DMS 273 (cell line): Measurements from ENCODE around the gene PPP1R12A.

Experiments used
- DNase-seq: peaks from one replicate; lab custom pipeline; 2025; ENCODE audit not compliant: unreplicated experiment; lab: John Stamatoyannopoulos, UW

PPP1R12A gene

DNA sequence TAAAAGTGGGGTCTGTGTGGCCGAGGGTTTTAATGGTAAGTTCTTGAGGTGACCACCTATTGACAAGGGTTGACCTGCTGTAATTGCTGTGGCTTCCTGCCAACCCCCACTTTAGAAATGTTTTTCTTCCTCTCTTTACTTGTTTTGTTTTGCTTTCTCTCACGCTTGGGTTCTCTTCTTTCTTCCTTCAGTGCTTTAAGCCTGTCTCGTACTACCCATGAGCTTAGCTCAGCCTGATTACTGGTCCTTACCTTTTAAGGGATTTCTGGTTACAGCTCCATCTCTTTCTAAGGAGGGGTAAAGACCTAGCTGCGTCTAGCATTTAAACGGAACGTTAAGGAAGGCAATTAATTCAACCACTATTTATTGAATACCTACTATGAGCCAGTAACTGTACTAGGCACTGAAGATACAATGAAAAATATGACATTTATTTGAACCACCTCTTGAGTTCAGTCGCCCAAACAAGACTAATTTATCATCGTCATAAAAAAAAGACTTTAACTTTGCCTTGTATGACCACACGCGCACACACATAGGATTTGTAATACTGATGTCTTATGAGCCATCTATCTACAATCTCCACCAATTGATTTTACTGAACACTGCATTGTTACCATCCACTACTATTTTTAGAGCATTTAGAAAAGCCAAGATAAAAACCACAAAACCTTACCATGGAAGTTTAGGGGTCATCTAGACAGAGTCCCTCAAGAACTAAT lies 888 bp upstream of the PPP1R12A start:
- DNase-seq: peak; percentile 54

DNA sequence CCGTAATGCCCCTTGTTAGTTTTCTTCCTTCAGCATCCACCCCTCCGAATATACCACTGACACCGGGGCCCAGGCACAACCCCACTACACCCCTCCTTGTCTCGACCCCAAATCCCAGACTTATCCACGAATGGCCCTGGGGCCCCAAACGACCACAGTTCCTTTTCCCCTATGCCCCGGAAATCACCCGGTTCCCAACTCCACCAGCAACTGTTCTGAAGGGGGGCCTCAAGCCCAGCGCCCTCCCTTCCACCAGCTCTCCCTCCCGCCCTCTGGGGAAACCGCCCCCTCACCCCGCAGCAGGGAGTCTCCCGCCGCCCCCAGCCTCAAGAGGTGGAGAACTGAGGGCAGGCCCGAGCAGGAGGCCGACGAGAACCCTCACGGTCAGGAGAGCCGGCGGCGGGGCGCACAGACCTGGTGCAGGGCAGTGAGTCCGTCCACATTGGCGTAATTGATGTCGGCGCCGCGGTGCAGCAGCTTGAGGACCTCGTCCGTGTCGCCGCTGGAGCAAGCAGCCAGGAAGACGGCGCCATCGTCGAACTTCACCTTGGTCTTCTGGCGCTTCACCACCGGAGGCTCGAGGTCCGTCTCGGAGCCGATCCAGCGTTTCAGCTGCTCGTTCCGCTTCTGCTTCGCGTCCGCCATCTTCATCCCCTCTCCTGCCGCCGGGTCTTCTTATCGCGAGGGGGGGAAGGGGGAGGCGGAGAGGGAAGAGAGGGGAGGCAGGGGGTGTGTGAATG lies 446 bp downstream of the PPP1R12A start:
- DNase-seq: peak; percentile 65

DNA sequence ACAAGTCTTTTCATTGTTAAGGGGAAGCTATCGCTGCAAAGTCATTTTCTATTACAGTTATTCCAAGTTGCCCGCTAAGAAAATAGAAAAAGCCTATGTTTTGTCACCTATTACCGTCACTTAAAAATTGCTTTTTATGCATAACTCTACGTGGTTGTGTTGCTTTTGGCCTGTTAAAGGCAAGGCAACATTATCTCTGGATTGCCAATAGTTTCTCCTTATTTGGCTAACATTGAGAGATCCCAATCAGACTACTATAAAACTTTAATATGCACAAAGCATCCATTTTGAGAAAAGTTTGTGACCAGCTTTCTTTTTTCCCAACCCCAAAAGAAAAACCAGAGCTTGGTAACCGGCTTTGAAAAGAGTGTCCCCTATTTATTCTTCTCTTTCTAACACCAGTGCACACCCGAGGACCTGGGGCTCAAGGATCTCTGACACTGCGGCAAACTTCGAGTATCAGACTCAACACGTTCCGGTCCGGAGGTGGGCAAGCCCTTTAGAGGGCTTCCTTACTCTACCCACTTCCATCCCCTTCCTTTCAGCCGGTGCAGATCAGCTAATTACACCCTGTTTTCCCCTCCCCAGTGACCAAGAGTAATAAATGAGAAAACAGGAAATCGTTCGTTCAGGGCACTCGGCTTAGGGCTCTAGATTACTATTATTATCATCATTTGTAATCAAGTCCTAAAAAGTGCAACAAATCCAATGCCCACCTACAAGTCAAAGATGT lies 1.2 kb downstream of the PPP1R12A start:
- DNase-seq: peak; percentile 27

DNA sequence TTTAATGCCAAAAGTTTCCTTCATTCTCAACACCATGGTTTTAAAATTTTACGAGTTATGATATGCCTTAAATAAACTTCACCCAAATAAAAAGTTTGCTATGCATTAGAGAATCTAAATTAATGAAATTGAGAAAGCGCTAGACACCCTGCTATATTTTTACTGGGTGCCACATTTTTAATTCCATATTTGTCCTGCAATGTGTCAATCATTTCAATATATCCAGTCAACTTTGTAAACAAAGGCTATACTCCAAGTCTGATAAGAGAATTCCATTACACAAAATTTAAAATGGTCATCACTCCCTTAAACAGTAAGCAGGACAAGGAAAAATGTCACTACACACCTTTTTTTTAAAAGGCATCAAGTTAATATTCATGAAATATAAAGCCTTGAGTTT lies 1.9 kb downstream of the PPP1R12A start:
- no peak for DNase-seq

DNA sequence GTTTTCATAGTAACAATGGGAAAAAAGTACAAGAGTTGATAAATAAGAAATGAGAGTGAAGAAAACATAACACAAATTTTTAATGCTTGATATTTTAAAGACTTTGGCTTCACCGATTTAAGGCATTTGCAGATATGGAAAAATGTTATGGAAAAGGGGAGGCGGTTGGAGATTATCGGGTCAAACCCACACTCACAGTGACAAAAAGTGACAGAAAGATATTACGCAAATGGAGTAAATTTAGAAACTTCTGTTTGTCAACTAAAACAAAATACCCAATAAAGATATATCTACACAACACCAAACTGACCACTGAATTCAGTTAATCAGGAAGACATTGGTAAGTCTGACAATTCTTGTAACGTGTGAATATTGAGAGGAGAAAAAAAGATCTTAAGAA lies 2.5 kb downstream of the PPP1R12A start:
- no peak for DNase-seq

DNA sequence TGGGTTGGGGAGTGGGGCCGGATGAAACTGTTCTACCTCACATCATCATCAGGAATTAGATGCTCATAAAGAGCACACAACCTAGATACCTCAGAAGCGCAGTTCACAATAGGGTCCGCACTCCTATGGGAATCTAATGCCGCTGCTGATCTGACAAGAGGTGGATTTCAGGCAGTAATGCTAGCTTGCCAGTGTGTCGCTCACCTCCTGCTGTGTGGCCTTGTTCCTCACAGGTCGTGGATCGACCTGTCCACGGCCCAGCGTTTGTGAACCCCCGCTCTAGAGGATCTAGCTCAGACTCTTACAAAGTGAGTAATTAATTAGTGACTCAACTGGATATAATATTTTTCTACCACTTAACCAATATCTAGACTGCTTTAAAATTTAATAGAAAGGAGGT lies 5.8 kb downstream of the PPP1R12A start:
- DNase-seq: no peak

DNA sequence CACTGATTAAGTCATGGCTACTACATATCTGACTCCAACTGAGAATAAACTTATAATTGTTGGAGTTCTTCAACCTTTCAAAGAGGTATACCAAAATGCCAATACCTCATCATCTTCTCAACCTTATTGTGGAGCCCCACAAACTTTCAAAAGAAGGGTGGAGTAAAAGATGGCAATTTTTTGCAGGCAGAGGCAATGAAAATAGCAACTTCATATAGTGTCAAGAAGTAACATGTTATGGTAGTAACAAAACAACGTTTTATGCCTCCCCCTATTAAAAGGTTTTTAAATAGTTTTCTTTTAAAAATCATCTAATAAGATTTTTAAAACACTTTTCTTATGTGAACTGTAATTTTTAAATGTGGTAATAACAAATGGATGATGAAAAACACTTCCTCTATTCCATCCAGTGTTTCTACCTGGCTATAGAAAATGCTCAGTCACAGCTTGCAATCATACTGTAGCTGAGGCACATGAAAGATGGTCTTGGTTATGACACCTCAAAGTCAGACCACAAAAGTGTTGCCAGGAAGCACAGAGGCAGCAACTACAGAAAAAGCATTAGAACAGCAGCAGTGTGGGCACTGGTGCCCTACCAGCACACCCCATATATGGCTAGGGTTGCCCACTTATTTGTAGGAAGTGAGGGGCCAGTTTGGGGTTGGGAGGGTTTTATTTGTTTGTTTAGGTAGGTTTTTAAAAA lies 7.0 kb downstream of the PPP1R12A start:
- DNase-seq: no peak

DNA sequence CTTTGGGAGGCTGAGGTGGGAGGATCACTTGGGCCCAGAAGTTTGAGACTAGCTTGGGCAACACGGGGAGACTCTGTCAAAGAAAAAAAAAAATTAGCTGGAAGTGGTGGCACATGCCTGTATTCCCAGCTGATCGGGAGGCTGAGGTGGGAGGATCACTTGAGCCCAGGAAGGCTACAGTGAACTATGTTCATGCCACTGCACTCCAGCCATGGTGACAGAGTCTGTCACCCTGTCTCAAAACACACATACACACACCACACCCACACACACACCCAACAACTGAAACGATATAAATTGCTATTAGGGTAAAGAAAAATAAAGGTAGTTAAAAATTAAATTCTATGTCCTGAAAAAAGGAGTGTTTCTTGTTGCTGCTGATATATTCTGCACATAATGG lies 7.9 kb downstream of the PPP1R12A start:
- no peak for DNase-seq

DNA sequence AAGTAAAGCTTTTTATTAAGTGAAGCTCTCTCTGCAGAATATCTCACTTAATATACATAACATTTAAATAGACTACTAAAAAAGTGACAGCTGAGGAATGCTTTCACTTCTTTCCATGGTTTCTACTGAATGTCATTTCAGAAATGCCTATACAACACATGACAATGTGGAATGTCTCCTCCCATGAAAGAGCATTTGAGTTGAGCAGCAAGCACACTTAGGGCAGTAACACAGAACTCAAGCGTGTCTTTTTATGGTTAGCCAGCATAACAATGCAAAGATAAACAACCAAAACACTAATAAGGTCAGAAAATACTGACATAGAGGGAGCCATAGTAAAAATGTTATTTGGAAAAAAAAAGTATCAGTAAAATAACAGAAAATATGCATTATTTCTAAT lies 9.4 kb downstream of the PPP1R12A start:
- DNase-seq: no peak

DNA sequence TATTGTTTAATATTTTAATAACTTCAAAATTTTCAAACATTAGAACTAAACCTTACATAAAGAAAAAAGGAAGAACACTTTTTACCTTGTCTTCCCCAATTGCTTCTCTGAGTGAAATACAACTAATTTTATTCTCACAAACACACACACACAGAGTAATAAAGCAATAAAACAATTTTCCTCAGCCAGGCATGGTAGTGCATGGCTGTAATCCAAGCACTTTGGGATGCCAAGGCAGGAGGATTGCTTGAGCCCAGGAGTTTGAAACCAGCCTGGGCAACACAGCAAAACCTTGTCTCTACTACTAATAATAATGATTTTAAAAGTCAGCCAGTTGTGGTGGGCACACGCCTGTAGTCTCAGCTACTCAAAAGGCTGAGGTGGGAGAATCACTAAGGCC lies 13.1 kb downstream of the PPP1R12A start:
- no peak for DNase-seq

DNA sequence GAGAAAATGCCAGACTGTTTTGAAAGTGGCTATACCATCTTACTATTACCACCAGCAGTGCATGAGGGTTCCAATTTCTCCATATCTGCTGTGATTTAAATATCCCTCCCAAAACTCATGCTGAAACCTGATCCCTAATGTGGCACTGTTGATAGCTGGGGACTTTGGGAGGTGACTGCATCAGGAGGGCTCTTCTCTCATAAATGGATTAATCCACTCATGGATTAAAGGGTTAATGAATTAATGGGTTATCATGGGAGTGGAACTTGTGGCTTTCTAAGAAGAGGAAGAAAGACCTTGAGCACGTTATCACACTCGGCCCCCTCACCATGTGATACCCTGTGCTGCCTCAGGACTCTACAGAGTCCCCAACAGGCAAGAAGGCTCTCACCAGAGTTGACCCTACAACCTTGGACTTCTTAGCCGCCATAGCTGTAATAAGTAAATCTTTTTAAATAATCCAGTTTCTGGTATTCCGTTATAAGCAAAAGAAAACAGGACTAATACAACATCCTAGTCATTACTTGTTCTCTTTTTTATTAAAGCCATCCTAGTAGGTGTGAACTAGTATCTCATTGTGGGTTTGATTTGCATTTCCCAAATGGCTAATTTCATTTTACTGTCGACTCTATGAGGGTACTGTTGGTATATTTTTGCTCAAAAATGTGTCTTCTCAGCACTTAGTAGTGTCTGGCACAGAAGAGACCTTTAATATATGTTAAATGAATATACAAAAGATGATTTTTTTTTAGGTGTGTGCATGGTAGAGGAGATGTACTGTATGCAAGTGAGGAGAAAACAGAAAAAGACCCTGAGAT lies 14.3 kb downstream of the PPP1R12A start:
- DNase-seq: no peak

DNA sequence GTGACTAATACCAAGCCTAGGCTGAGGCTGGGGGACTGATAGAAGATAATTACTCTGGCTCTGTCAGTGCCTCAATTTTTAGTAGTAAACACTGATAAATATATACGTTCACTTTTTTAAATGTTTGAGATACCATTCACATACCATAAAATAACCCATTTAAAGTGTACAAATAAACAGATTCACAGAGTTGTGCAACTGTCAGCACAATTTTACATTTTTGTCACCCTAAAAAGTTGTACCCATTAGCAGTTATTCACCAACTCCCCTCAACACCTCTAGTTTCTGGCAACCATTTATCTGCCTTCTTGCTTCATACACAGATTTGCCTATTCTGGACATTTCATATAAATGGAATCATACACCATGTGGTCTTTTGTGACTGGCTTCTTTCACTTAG lies 15.1 kb downstream of the PPP1R12A start:
- DNase-seq: no peak

DNA sequence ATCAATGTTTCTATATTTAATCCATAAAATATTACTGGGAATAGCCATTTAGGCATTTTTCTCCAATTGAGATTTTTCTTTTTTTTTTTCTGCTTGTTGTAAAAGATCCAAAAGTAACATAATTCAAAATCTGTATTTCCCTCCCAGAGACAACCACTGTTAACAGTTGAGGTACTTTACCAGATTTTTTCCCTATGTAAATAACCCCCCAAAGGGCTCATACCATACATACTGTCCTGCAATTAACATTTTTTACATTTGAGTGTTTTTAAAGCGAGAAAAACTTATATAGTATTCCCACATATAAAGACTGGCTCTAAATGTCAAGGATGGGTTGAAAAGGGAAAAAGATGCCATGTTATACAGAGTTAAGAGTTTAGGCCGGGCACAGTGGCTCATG lies 18.1 kb downstream of the PPP1R12A start:
- no peak for DNase-seq

DNA sequence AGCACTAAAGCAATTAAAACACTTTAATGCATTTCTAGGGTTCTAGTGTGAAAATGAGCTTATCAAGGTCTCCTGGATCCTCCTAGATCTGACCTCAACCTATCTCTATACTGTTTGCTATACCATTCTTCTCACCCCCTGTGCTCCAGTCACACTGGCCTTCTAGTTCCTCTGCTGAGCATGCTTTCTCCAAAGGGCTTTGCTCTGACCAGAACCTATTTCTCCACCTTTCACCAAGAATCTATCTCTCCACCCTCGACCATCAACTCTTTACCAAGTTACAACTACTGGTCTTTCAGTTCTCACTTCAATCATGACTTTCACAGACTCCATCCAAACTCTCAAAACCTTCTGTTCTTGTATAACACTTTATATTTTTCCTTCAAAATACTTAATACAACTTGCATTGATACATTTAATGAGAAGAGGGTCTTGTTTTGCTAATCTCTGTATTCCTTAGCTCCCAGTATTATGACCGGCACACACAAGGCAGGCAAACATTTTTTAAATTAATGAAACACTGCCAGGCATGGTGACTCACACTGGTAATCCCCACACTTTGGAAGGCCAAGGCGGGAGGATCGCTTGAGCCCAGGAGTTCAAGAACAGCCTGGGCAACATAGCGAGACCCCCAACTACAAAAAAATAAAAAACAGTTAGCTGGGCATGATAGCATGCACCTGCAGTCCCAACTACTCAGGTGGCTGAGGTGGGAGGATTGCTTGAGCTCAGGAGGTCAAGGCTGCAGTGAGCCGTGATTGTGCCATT lies 22.8 kb downstream of the PPP1R12A start:
- no peak for DNase-seq

DNA sequence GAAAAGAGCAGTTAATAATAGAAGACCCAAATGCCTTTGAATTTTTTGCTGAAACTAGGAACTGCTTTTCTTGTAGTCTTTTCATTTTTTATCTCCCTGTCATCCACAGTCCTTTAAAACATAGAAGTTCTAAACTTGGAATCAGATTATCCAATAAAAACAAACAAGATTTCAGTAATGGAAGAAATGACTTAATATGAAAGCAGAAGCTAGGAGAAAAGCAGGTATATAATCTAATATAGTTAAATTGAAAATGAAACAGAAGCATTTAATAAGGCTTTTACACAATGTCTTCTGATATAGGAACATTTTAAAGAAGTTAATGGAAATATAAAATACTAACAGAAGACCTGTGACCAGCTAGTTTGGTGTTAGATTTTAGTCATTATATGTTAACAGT lies 26.5 kb downstream of the PPP1R12A start:
- DNase-seq: no peak

DNA sequence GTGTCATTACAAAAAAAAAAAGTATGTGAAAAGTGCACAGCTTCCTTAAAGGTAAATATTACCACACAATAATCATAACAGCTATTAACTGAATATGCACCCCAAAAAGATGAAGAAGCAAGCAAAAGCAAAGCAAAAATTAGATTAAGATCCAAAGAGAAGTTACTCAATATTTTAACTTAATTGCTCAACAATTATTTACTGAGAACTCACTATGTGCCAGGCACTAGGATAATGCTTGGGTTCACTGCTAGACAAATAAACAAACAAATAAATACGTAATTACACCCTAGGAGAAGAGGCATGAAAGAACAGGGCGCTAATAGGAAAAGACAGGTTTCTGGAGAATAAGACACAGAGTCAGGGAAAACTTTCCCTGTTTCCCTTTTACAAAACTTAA lies 33.4 kb downstream of the PPP1R12A start:
- DNase-seq: no peak

DNA sequence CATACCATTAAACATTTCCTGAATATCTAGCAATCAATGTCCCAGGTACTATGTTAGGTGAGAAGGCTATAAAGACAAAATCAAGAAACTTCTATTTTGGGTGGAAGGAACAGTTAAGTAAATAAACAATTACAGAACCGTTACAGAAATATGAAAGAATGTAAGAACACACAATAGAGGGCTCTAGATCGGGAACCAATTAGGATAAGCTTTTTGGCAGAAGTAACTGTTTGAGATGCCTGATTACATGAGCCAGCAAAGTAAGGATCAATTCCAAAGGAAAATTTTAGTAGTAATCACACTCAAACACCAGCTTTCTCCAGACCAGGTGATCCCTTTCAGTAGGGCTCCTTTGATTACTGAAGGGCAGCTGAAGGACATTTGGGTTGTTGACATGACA lies 33.9 kb downstream of the PPP1R12A start:
- no peak for DNase-seq

DNA sequence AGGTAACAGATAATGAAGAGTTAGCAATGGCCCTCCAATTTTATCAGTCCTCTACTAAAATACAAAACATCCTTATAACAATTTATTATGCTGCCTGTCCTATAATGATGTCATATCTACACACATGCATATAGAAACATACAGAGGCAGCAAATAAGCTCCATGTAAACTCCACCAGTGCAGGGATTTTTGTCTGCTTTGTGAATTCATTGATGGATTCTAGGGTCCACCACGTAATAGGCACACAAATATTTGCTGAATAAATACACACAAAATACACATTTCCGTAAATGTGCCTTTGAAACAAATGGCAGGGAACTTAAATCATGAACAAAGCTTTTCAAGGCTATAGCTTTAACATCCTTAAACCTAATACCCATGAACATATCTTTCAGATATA lies 34.7 kb downstream of the PPP1R12A start:
- no peak for DNase-seq

DNA sequence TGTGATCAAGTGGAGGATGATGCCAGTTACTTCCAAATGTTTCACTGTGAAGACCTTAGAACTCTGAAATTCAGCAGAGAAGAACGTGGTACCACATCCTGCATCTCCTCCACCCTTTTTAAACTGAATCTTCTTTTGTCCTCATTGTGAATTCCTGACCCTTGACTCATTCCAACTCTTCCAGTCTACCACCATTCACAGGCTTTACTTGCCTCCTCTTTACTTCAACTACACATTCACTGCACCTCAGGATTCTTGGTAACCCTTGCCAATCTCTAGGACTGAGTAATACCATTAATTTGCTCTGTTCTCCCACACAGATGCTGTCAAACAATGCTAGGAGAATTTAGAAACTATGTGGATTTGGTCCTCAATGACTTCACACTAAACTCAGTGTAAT lies 37.3 kb downstream of the PPP1R12A start:
- DNase-seq: no peak

DNA sequence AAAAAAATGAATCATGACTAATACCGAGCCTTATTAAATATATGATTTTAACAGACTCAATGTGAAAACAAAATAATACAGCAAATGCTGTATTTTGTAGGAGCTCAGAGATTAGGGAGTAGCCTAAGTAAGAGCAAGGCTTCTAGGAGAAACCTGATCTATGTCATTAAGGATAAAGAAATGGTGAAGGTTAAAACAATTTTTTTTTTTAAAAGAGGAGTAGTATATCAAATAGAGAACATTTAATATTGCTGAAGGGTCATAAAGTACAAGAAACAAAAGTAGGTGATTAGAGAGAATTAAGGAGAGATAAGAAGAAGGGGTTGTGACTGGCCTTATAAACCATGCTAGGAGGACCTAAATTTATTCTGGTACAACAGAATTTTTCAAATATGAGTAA lies 39.1 kb downstream of the PPP1R12A start:
- no peak for DNase-seq
